Trophoblast cell (in vitro differentiated cells and primary cell): ENCODE measurements around the gene VEZF1.

Source experiments
- DNase-seq, 2 donors: peaks; one replicate each; pipeline ENCODE4 v3.0.0-alpha.2; 2016
- H2AFZ ChIP-seq: 2 replicates; pipeline ENCODE4 v1.6.1; 2013; ENCODE audit warnings: low read length, moderate library complexity, mild to moderate bottlenecking; ENCODE audit not compliant: insufficient read depth, poor library complexity
- H2AK5ac ChIP-seq: 2 replicates; pipeline ENCODE4 v1.6.1; 2013; ENCODE audit warnings: mild to moderate bottlenecking, low read length
- H2BK120ac ChIP-seq: 2 replicates; pipeline ENCODE4 v1.6.1; 2013; ENCODE audit warnings: low read length, mild to moderate bottlenecking, moderate library complexity; ENCODE audit not compliant: insufficient read depth, poor library complexity
- H2BK12ac ChIP-seq: 2 replicates; pipeline ENCODE4 v1.6.1; 2013; ENCODE audit warnings: mild to moderate bottlenecking, low read length, moderate library complexity
- H2BK5ac ChIP-seq: 2 replicates; pipeline ENCODE4 v1.6.1; 2013; ENCODE audit warnings: low read length, low read depth, moderate library complexity, mild to moderate bottlenecking; ENCODE audit not compliant: poor library complexity
- H3K14ac ChIP-seq: 2 replicates; pipeline ENCODE4 v1.6.1; 2013; ENCODE audit warnings: mild to moderate bottlenecking, low read length
- H3K18ac ChIP-seq: 2 replicates; pipeline ENCODE4 v1.6.1; 2013; ENCODE audit warnings: mild to moderate bottlenecking, low read length
- H3K23ac ChIP-seq: 2 replicates; pipeline ENCODE4 v1.6.1; 2013; ENCODE audit warnings: low read length
- H3K27ac ChIP-seq: 2 replicates; pipeline ENCODE4 v1.5.1; 2013; ENCODE audit warnings: low read depth, mild to moderate bottlenecking, inconsistent platforms, low read length, moderate library complexity
- H3K27me3 ChIP-seq: 2 replicates; pipeline ENCODE4 v1.6.1; 2013; ENCODE audit warnings: inconsistent platforms, mild to moderate bottlenecking, low read length, moderate library complexity; ENCODE audit not compliant: insufficient read depth
- H3K36me3 ChIP-seq, 2 experiments: 1 replicate in 1 of 2; 2 replicates in 1 of 2; pipeline ENCODE4 v1.6.1; 2013; ENCODE audit warnings: low read length in 2 of 2, mild to moderate bottlenecking in 2 of 2, moderate library complexity in 1 of 2; ENCODE audit not compliant: insufficient read depth in 2 of 2, control insufficient read depth in 1 of 2
- H3K4ac ChIP-seq: 2 replicates; pipeline ENCODE4 v1.6.1; 2013; ENCODE audit warnings: low read depth, mild to moderate bottlenecking, low read length, moderate library complexity
- H3K4me1 ChIP-seq, 2 experiments: 1 replicate in 1 of 2; 2 replicates in 1 of 2; pipeline ENCODE4 v1.6.1; 2013; ENCODE audit warnings: low read length in 2 of 2, mild to moderate bottlenecking in 2 of 2, moderate library complexity in 1 of 2; ENCODE audit not compliant: insufficient read depth in 2 of 2, control insufficient read depth in 1 of 2
- H3K4me2 ChIP-seq: 2 replicates; pipeline ENCODE4 v1.6.1; 2013; ENCODE audit warnings: inconsistent platforms, mild to moderate bottlenecking, low read length, moderate library complexity
- H3K4me3 ChIP-seq: 2 replicates; pipeline ENCODE4 v1.5.1; 2013; ENCODE audit warnings: mild to moderate bottlenecking, low read depth, low read length, inconsistent platforms
- H3K79me1 ChIP-seq: one replicate; pipeline ENCODE4 v1.6.1; 2013; ENCODE audit warnings: low read length
- H3K79me2 ChIP-seq: 2 replicates; pipeline ENCODE4 v1.6.1; 2013; ENCODE audit warnings: low read length, mild to moderate bottlenecking; ENCODE audit not compliant: control insufficient read depth, insufficient read depth, poor library complexity
- H3K9ac ChIP-seq: 2 replicates; pipeline ENCODE4 v1.6.1; 2013; ENCODE audit warnings: mild to moderate bottlenecking, low read length
- H3K9me3 ChIP-seq: 2 replicates; pipeline ENCODE4 v1.6.1; 2013; ENCODE audit warnings: low read depth, mild to moderate bottlenecking, control low read depth, inconsistent platforms, low read length; ENCODE audit not compliant: insufficient read depth
- H4K12ac ChIP-seq: 2 replicates; pipeline ENCODE4 v1.6.1; 2013; ENCODE audit warnings: low read depth, mild to moderate bottlenecking, low read length, moderate library complexity
- H4K8ac ChIP-seq: 2 replicates; pipeline ENCODE4 v1.6.1; 2013; ENCODE audit warnings: low read depth, mild to moderate bottlenecking, low read length, moderate library complexity
- H4K91ac ChIP-seq: one replicate; pipeline ENCODE4 v1.6.1; 2013; ENCODE audit warnings: low read depth, mild to moderate bottlenecking, low read length, moderate library complexity
- WGBS: extraction: QIAGEN DNeasy Blood & Tissue Kit; methylation state at CpG from one replicate; pipeline ENCODE4 v1.1.7; 2013; ENCODE audit warnings: missing lambda C conversion rate; ENCODE audit not compliant: insufficient read length, insufficient coverage; ENCODE audit errors: extremely low coverage; 5-methylcytosine and 5-hydroxymethylcytosine counted together

The VEZF1 gene

DNA sequence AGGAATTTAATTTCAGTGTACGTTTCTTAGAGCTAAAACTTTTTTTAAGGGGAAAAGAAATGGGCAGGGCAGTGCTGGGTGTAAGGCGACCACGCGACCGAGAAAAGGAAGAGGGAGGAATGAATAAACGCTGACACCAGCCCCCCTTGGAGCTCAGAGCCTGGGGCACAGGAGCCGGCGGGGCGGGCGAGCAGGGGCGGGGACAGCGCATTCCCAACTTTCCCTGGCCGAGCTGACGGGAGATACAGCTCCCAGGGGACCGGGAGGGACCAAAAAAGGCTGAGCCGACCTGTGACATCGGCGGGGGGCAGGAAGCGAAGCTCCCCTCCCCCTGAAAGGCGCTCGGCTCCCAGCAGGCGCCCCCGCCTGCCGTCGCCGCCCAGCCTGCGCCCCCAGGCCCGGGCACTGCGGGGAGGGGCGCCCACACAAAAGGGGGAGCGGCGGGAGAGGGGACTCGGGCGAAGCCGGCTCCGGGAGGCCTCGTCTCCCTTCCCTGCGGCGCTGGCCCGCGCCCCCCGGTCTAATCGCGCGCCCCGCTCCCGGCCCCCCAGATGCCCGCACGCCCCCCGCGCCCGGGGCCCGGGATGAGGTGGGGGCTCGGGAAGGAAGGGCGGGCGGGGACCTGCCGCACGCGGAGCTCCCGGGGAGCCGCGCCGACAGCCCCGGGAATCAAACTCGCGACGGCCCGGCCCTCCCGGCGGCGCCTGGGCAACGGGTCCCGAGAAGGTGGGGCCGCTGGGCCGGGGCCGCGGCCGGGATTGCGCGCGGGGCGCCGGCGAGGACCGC lies 33.5 kb downstream of the VEZF1 start:
- Histone ChIP-seq H4K91ac (peak overlapping the region; percentile 95), H3K36me3 (no peaks in the 10 kb centered on the region), H3K18ac (peak overlapping the region; percentile 85)

DNA sequence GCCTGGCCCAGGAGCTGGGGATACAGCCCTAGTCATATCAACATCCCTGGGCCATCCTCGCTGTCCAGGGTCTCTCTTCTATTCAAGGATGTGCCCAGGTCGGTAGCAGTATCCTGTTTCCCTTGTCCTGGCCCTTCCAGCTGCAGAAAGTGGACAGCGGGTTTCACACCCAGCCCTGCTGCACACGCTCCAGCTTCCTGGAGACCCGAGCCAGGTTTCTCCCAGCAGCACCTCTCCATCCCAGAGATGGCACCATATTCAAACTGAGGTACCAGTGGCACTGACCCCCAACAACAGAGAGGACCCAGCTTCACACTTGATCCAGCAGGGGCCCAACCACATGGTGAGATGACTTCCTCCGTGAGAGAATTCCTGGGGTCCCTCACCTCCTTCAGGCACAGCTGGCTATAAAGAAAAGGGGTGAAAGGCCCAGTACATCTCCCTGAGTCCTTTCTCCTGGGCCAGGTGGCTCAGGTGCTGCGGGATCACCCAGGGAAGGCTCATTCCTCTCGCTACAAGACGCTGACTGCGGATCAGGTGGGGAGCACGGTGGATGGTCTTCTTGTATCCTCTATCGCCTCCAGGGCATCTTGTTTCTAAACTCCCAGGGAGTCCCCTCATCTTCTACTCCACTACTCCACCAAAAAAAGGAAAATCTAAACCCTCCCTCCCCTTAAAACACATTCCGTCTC lies 34.2 kb downstream of the VEZF1 start:
- Histone ChIP-seq H3K36me3 (no peaks in the 10 kb centered on the region), H4K91ac (peak overlapping the region; percentile 75), H2AK5ac (peak overlapping the region; percentile 27), H3K23ac (no peak overlapping the region), H3K27me3 (no peaks in the 10 kb centered on the region), H3K14ac (peak overlapping the region; percentile 61), H3K79me2 (peaks cover 7% of the 10 kb centered on the region), H3K9me3 (peaks cover 1% of the 10 kb centered on the region), H2BK12ac (peak overlapping the region; percentile 48), H2BK120ac (no peak overlapping the region), H3K18ac (peak overlapping the region; percentile 78), H4K8ac (no peak overlapping the region), H3K27ac (no peak overlapping the region), H2AFZ (peak overlapping the region; percentile 66), H3K4ac (peak overlapping the region; percentile 69), H3K4me3 (no peak overlapping the region), H3K4me1 (peaks cover 35 to 40% of the 10 kb centered on the region in 2 experiments), H4K12ac (no peak overlapping the region), H2BK5ac (peak overlapping the region; percentile 32), H3K79me1 (peaks cover 21% of the 10 kb centered on the region), H3K4me2 (peak overlapping the region; percentile 63), H3K9ac (no peak overlapping the region)
- DNase-seq: no peak
- WGBS: no CpG with 5 or more reads among the region's 13 CpGs

More for the DNA sequence above, 33.5 kb downstream of the VEZF1 start:
- Histone ChIP-seq H2BK120ac (peak overlapping the region; percentile 76), H4K8ac (peak overlapping the region; percentile 70), H3K14ac (peak overlapping the region; percentile 67), H2AFZ (peak overlapping the region; percentile 42), H3K4ac (peak overlapping the region; percentile 43), H3K4me1 (peaks cover 28 to 34% of the 10 kb centered on the region in 2 experiments), H3K27ac (peak overlapping the region; percentile 72), H3K23ac (no peak overlapping the region), H3K79me1 (peaks cover 15% of the 10 kb centered on the region), H4K12ac (peak overlapping the region; percentile 8), H2BK5ac (peak overlapping the region; percentile 52), H3K4me2 (peak overlapping the region; percentile 63), H3K27me3 (no peaks in the 10 kb centered on the region), H2AK5ac (peak overlapping the region; percentile 21), H2BK12ac (peak overlapping the region; percentile 75), H3K9ac (peak overlapping the region; percentile 73), H3K79me2 (peaks cover 7% of the 10 kb centered on the region), H3K4me3 (peak overlapping the region; percentile 74), H3K9me3 (peaks cover 1% of the 10 kb centered on the region)
- no CpG with 5 or more reads among the region's 85 CpGs for WGBS
- peak in 1 of 2 donors; percentile 16 for DNase-seq

DNA sequence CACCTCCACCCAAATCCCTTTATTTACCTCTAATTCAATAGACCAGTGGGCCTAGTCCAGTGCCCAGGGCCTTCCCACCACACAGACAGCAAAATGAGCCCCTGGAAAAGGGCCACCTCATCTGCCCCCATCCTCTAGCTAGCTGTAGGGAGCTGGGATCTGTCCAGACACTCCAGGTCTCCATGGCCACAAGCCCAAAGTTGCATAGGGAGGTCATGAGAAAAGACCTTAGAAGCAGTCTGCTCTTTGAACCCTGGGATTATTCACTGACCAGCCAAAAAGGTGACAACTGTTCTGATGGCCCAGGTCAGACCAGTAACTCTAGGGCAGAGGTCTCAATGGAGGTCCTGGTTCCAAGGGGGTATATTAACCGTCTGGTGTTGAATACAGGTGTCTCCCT lies 34.8 kb downstream of the VEZF1 start:
- H4K8ac ChIP-seq: no peak overlapping the region
- peak overlapping the region; percentile 13 for H3K14ac ChIP-seq
- no peak overlapping the region for H2AFZ ChIP-seq
- no peak overlapping the region for H4K12ac ChIP-seq
- H3K9ac ChIP-seq: no peak overlapping the region
- peaks cover 1% of the 10 kb centered on the region for H3K9me3 ChIP-seq
- no peaks in the 10 kb centered on the region for H3K36me3 ChIP-seq
- H3K27ac ChIP-seq: peak overlapping the region; percentile 43
- no CpG with 5 or more reads among the region's 1 CpG for WGBS
- H3K23ac ChIP-seq: no peak overlapping the region
- H2BK12ac ChIP-seq: peak overlapping the region; percentile 32
- no peak overlapping the region for H2BK5ac ChIP-seq
- H3K18ac ChIP-seq: peak overlapping the region; percentile 26
- H3K79me2 ChIP-seq: peaks cover 7% of the 10 kb centered on the region
- H2BK120ac ChIP-seq: peak overlapping the region; percentile 30
- H3K4me3 ChIP-seq: no peak overlapping the region
- peaks cover 38 to 43% of the 10 kb centered on the region in 2 experiments for H3K4me1 ChIP-seq
- no peak overlapping the region for H2AK5ac ChIP-seq
- no peak overlapping the region for H3K4ac ChIP-seq
- no peaks in the 10 kb centered on the region for H3K27me3 ChIP-seq
- H4K91ac ChIP-seq: peak overlapping the region; percentile 69
- DNase-seq: no peak
- H3K4me2 ChIP-seq: no peak overlapping the region
- peaks cover 23% of the 10 kb centered on the region for H3K79me1 ChIP-seq

DNA sequence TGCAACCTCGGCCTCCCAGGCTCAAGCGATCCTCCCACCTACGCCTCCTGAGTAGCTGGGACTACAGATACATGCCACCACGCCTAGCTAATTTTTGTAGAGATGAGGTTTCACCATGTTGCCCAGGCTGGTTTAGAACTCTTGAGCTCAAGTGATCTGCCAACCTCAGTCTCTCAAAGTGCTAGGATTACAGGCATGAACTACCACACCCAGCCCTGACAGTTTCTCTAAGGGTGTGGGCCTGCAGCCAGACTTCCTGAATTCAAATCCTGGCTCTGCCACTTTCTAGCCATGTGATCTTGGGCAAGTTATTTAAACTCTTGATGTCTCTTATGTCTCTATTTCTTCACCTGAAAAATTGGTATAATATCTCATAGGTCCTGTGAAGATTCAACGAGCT lies 38.4 kb downstream of the VEZF1 start:
- Histone ChIP-seq H4K91ac (no peak overlapping the region), H2BK5ac (no peak overlapping the region), H3K4ac (peak overlapping the region; percentile 56), H3K18ac (peak overlapping the region; percentile 81), H4K8ac (no peak overlapping the region), H3K4me1 (peaks cover 35 to 43% of the 10 kb centered on the region in 2 experiments), H3K9me3 (peaks cover 1% of the 10 kb centered on the region), H3K4me3 (no peak overlapping the region), H3K4me2 (no peak overlapping the region), H3K36me3 (no peaks in the 10 kb centered on the region), H3K79me1 (peaks cover 20% of the 10 kb centered on the region), H3K9ac (no peak overlapping the region), H2BK120ac (peak overlapping the region; percentile 30), H3K27ac (no peak overlapping the region), H2BK12ac (peak overlapping the region; percentile 73), H3K27me3 (no peaks in the 10 kb centered on the region), H3K14ac (peak overlapping the region; percentile 53), H2AFZ (no peak overlapping the region), H3K23ac (no peak overlapping the region), H4K12ac (no peak overlapping the region), H2AK5ac (peak overlapping the region; percentile 72), H3K79me2 (peaks cover 4% of the 10 kb centered on the region)
- DNase-seq: no peak
- no CpG with 5 or more reads among the region's 5 CpGs for WGBS
